H9 (cell line): ENCODE data around the gene NUP88. TPM values are rescaled to one million over a fixed set of nuclear protein-coding genes. Genes with fewer than 3 reads are reported as not detected.

Source experiments
- DNase-seq: peaks from one replicate; pipeline ENCODE4 v3.0.0-alpha.2; 2017
- H2AFZ ChIP-seq: one replicate; pipeline ENCODE4 v1.6.1; 2013; ENCODE audit warnings: mild to moderate bottlenecking, low read length, control low read depth, moderate library complexity
- H2AK5ac ChIP-seq: 2 replicates; pipeline ENCODE4 v1.6.1; 2013; ENCODE audit warnings: low read length, control low read depth, mixed read lengths; ENCODE audit not compliant: insufficient read length
- H2BK120ac ChIP-seq: one replicate; pipeline ENCODE4 v1.6.1; 2013; ENCODE audit warnings: low read depth, mild to moderate bottlenecking, low read length, control low read depth, inconsistent platforms; ENCODE audit not compliant: poor library complexity, severe bottlenecking
- H2BK12ac ChIP-seq: 2 replicates; pipeline ENCODE4 v1.6.1; 2013; ENCODE audit warnings: low read length, control low read depth, mixed read lengths, low read depth; ENCODE audit not compliant: insufficient read length
- H2BK15ac ChIP-seq: 2 replicates; pipeline ENCODE4 v1.6.1; 2013; ENCODE audit warnings: low read depth, low read length, control low read depth
- H2BK20ac ChIP-seq: one replicate; pipeline ENCODE4 v1.6.1; 2013; ENCODE audit warnings: low read depth, mild to moderate bottlenecking, low read length, control low read depth, inconsistent platforms; ENCODE audit not compliant: poor library complexity, severe bottlenecking
- H2BK5ac ChIP-seq: 2 replicates; pipeline ENCODE4 v1.6.1; 2013; ENCODE audit warnings: low read length, control low read depth, mixed read lengths; ENCODE audit not compliant: insufficient read length
- H3K14ac ChIP-seq: 2 replicates; pipeline ENCODE4 v1.6.1; 2013; ENCODE audit warnings: low read length, control low read depth; ENCODE audit not compliant: insufficient read depth
- H3K18ac ChIP-seq: 2 replicates; pipeline ENCODE4 v1.6.1; 2013; ENCODE audit warnings: low read depth, mild to moderate bottlenecking, mixed read lengths, low read length, control low read depth; ENCODE audit not compliant: insufficient read length
- H3K23ac ChIP-seq: 2 replicates; pipeline ENCODE4 v1.6.1; 2013; ENCODE audit warnings: low read length, control low read depth, mixed read lengths, low read depth; ENCODE audit not compliant: insufficient read length
- H3K23me2 ChIP-seq: 2 replicates; pipeline ENCODE4 v1.6.1; 2013; ENCODE audit warnings: low read depth, mild to moderate bottlenecking, mixed read lengths, low read length, control low read depth; ENCODE audit not compliant: insufficient read length, poor library complexity, severe bottlenecking
- H3K27ac ChIP-seq: 2 replicates; pipeline ENCODE4 v1.5.1; 2013; ENCODE audit warnings: low read length, control low read depth, mixed read lengths, low read depth; ENCODE audit not compliant: insufficient read length
- H3K27me3 ChIP-seq: 2 replicates; pipeline ENCODE4 v1.6.1; 2013; ENCODE audit warnings: low read length, control low read depth, inconsistent platforms; ENCODE audit not compliant: insufficient read depth
- H3K4ac ChIP-seq: 2 replicates; pipeline ENCODE4 v1.6.1; 2013; ENCODE audit warnings: low read depth, mild to moderate bottlenecking, control low read depth, inconsistent platforms, low read length, moderate library complexity
- H3K4me1 ChIP-seq: 2 replicates; pipeline ENCODE4 v1.6.1; 2013; ENCODE audit warnings: low read length, control low read depth, inconsistent platforms; ENCODE audit not compliant: insufficient read depth
- H3K4me2 ChIP-seq: 2 replicates; pipeline ENCODE4 v1.6.1; 2013; ENCODE audit warnings: low read length, control low read depth, mixed read lengths; ENCODE audit not compliant: insufficient read length, insufficient read depth
- H3K56ac ChIP-seq: 2 replicates; pipeline ENCODE4 v1.6.1; 2013; ENCODE audit warnings: low read depth, mild to moderate bottlenecking, mixed read lengths, low read length, control low read depth; ENCODE audit not compliant: insufficient read length
- H3K79me1 ChIP-seq: 2 replicates; pipeline ENCODE4 v1.6.1; 2013; ENCODE audit warnings: low read depth, mild to moderate bottlenecking, moderate library complexity, low read length, control low read depth, inconsistent platforms; ENCODE audit not compliant: insufficient read depth, poor library complexity, severe bottlenecking
- H3K79me2 ChIP-seq: 2 replicates; pipeline ENCODE4 v1.6.1; 2013; ENCODE audit warnings: low read length, control low read depth, inconsistent platforms; ENCODE audit not compliant: insufficient read depth
- H3K9ac ChIP-seq: 2 replicates; pipeline ENCODE4 v1.6.1; 2013; ENCODE audit warnings: low read length, control low read depth, mixed read lengths; ENCODE audit not compliant: insufficient read length; ENCODE audit errors: extremely low read depth
- H3K9me3 ChIP-seq: one replicate; pipeline ENCODE4 v1.6.1; 2013; ENCODE audit warnings: low read depth, low read length, inconsistent platforms; ENCODE audit not compliant: control insufficient read depth
- H3T11ph ChIP-seq: one replicate; pipeline ENCODE4 v1.6.1; 2013; ENCODE audit warnings: mild to moderate bottlenecking, low read length, control low read depth, inconsistent platforms
- H4K20me1 ChIP-seq: one replicate; pipeline ENCODE4 v1.6.1; 2013; ENCODE audit not compliant: control insufficient read depth, insufficient read length, insufficient read depth
- H4K5ac ChIP-seq: 2 replicates; pipeline ENCODE4 v1.6.1; 2013; ENCODE audit warnings: low read depth, mild to moderate bottlenecking, mixed read lengths, low read length, control low read depth; ENCODE audit not compliant: insufficient read length
- H4K8ac ChIP-seq: replicated peaks from 2 replicates; pipeline ENCODE4 v1.6.1; 2013; ENCODE audit warnings: low read length, control low read depth, mixed read lengths, low read depth; ENCODE audit not compliant: insufficient read length
- H4K91ac ChIP-seq: 2 replicates; pipeline ENCODE4 v1.6.1; 2013; ENCODE audit warnings: low read depth, mild to moderate bottlenecking, moderate library complexity, mixed read lengths, low read length, control low read depth; ENCODE audit not compliant: insufficient read length
- H3K27ac Mint-ChIP-seq, 3 experiments: 2 replicates in 2 of 3; 3 replicates in 1 of 3; pipeline ENCODE4 v1.8.0; 2020 to 2021; ENCODE audit warnings: mixed read lengths in 3 of 3, mild to moderate bottlenecking in 1 of 3, moderate library complexity in 1 of 3
- H3K27me3 Mint-ChIP-seq: 2 replicates; pipeline ENCODE4 v1.8.0; 2021; ENCODE audit warnings: low read depth, mild to moderate bottlenecking, moderate library complexity, mixed read lengths
- H3K36me3 Mint-ChIP-seq, 3 experiments: 2 replicates in 2 of 3; 3 replicates in 1 of 3; pipeline ENCODE4 v1.8.0; 2020 to 2021; ENCODE audit warnings: low read depth in 3 of 3, mixed read lengths in 3 of 3; ENCODE audit not compliant: insufficient read depth in 1 of 3
- H3K4me1 Mint-ChIP-seq, 2 experiments: 2 replicates each; pipeline ENCODE4 v1.8.0; 2020; ENCODE audit warnings: mixed read lengths in 2 of 2
- H3K4me3 Mint-ChIP-seq, 2 experiments: 2 replicates in 1 of 2; 3 replicates in 1 of 2; pipeline ENCODE4 v1.8.0; 2020 to 2021; ENCODE audit warnings: mild to moderate bottlenecking in 2 of 2, mixed read lengths in 2 of 2, moderate library complexity in 1 of 2
- H3K9me3 Mint-ChIP-seq, 2 experiments: 2 replicates in 1 of 2; 3 replicates in 1 of 2; pipeline ENCODE4 v1.8.0; 2020; ENCODE audit warnings: mild to moderate bottlenecking in 2 of 2, mixed read lengths in 2 of 2, moderate library complexity in 1 of 2
- WGBS: extraction: QIAGEN DNeasy Blood & Tissue Kit; methylation state at CpG from one replicate; pipeline ENCODE4 v1.1.7; 2013; ENCODE audit warnings: missing lambda C conversion rate, low lambda C conversion rate, mixed read lengths; ENCODE audit not compliant: insufficient read length; ENCODE audit errors: extremely low coverage; 5-methylcytosine and 5-hydroxymethylcytosine counted together
- total RNA-seq: library from RNA; stranded (reverse); gene quantifications from 2 replicates; pipeline ENCODE4 v1.2.1, GENCODE V29; 2021
- TF ChIP-seq, protein P1 (sequence below): fragments of 200-600 bp; sonication (generic); conservative IDR thresholded peaks from 3 replicates; pipeline ENCODE4 v1.8.0; 2021; ENCODE audit warnings: antibody characterized with exemption, mild to moderate bottlenecking

The NUP88 gene
- total RNA-seq, 1 experiment from 2014 or later = 98.2 TPM

DNA sequence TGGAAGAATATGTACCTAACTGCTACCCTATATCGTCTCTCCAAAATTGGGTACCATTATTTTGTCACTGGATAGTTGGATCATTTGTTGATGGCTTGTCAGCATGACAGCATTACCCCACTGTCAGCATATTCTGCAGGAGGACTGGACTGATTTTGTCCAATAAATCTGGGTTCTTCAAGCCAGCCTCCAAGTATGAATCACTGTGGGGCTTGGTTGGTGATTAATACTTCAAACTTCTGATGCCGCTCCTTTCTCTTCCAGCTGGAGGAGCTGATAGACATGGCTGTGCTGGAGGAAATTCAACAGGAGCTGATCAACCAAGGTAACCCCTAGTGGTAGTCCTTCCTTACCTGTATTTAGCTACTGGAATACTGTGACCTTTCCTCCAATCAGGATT lies 3.0 kb upstream of the NUP88 start:
- peaks cover 18% of the 10 kb centered on the region; the same call in 1 of the 2 replicates for H3K79me2 ChIP-seq
- H2BK15ac ChIP-seq = no peak overlapping the region
- H4K5ac ChIP-seq = no peak overlapping the region
- no peak overlapping the region for H4K91ac ChIP-seq
- no peaks in the 10 kb centered on the region for H3K27me3 Mint-ChIP-seq
- no peak overlapping the region for H3K4ac ChIP-seq
- H3K14ac ChIP-seq = no peak overlapping the region
- no peak overlapping the region for H3K56ac ChIP-seq
- no peak overlapping the region for H2BK5ac ChIP-seq
- H2AFZ ChIP-seq = no peak overlapping the region
- no peak overlapping the region; a peak in 2 of 7 replicates for H3K27ac Mint-ChIP-seq
- H3K23ac ChIP-seq = no peak overlapping the region
- no peak overlapping the region for H2BK20ac ChIP-seq
- H4K20me1 ChIP-seq = no peaks in the 10 kb centered on the region
- H3K27ac ChIP-seq = no peak overlapping the region
- no peak overlapping the region for H2BK120ac ChIP-seq
- H3K18ac ChIP-seq = no peak overlapping the region
- H3T11ph ChIP-seq = no peak overlapping the region
- no peak overlapping the region for H2AK5ac ChIP-seq
- peaks cover 36 to 68% (median 60%) of the 10 kb centered on the region in 3 experiments; a peak in 6 of 7 replicates for H3K36me3 Mint-ChIP-seq
- no peaks in the 10 kb centered on the region for H3K9me3 Mint-ChIP-seq
- H3K79me1 ChIP-seq = peaks cover 2% of the 10 kb centered on the region
- no peaks in the 10 kb centered on the region for H3K27me3 ChIP-seq
- no CpG with 5 or more reads among the region's 2 CpGs for WGBS
- no peak overlapping the region for H4K8ac ChIP-seq
- peaks cover 8% of the 10 kb centered on the region for H3K23me2 ChIP-seq
- peaks cover 9 to 19% of the 10 kb centered on the region in 2 experiments for H3K4me1 Mint-ChIP-seq
- H3K9me3 ChIP-seq = no peaks in the 10 kb centered on the region
- no peak overlapping the region for H3K4me2 ChIP-seq
- no peak for DNase-seq
- no peak overlapping the region; a peak in 1 of 5 replicates for H3K4me3 Mint-ChIP-seq
- TF ChIP-seq, protein P1, sequence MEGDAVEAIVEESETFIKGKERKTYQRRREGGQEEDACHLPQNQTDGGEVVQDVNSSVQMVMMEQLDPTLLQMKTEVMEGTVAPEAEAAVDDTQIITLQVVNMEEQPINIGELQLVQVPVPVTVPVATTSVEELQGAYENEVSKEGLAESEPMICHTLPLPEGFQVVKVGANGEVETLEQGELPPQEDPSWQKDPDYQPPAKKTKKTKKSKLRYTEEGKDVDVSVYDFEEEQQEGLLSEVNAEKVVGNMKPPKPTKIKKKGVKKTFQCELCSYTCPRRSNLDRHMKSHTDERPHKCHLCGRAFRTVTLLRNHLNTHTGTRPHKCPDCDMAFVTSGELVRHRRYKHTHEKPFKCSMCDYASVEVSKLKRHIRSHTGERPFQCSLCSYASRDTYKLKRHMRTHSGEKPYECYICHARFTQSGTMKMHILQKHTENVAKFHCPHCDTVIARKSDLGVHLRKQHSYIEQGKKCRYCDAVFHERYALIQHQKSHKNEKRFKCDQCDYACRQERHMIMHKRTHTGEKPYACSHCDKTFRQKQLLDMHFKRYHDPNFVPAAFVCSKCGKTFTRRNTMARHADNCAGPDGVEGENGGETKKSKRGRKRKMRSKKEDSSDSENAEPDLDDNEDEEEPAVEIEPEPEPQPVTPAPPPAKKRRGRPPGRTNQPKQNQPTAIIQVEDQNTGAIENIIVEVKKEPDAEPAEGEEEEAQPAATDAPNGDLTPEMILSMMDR = no peak
- H2BK12ac ChIP-seq = no peak overlapping the region
- H3K4me1 ChIP-seq = no peaks in the 10 kb centered on the region
- H3K9ac ChIP-seq = no peak overlapping the region
